ENCODE results near the gene LRFN2.

DNA sequence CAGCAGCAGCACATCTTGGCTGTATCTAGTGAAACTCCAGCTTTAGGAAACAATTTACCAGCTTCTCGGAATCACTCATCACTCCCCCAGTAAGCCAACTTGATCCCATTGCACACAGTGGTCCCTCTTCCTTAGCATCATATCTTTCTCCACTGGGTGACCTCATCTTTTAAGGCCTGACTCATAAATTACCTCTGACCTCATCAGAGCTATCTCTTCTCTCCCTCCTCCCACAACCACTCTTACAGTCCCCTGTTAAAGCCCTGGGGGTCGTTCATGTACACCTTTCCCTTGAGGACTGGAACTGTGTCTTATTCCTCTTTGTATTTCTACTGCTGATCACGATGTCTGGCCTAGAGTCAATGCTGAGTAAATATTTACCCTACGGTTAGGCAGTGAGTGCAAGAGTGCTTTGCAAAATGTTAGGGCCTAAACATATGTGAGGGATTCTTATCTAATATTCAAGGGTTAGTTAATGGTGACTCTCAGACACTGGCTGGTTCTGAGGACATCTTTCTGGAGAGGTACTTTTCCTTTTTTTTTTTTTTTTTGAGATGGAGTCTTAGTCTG lies 187.2 kb downstream of the LRFN2 start:
- no peak for TF ChIP-seq CTCF (IDR thresholded peaks at IDR 0.05)
- TF ChIP-seq POLR2A (IDR thresholded peaks at IDR 0.05) = no peak
